Measurements from ENCODE around the gene SHC2. TPM values are rescaled to one million over a fixed set of nuclear protein-coding genes. Genes with fewer than 3 reads are reported as not detected.
"Not testable (repeated sequence)": the region's sequence is repeated elsewhere in the genome, so short reads cannot be mapped to it uniquely, and the experiment has no call there.

The SHC2 gene
- total RNA-seq, 1 experiment from 2014 or later: 2.4 TPM

GRCh38 chr19:384799-385169 lies 76.0 kb downstream of the SHC2 start:
- Histone ChIP-seq H3K36me3 (ENCODE audit: control insufficient read depth, insufficient read depth, low read length) (no peaks in the 10 kb centered on the region), H3K27me3 (replicated peaks; ENCODE audit: control insufficient read depth, insufficient read depth, low read length) (no peaks in the 10 kb centered on the region), H3K4me1 (no peaks in the 10 kb centered on the region), H3K9me3 (no peaks in the 10 kb centered on the region), H3K4me3 (ENCODE audit: low read depth, low read length) (no peak overlapping the region)
- Mint-ChIP-seq H3K9me3 (ENCODE audit: unreplicated experiment) (no peaks in the 10 kb centered on the region), H3K36me3 (ENCODE audit: insufficient read depth, unreplicated experiment) (no peaks in the 10 kb centered on the region), H3K4me1 (ENCODE audit: low read depth, unreplicated experiment) (no peaks in the 10 kb centered on the region), H3K27ac (ENCODE audit: unreplicated experiment) (no peak overlapping the region), H3K27me3 (ENCODE audit: insufficient read depth, unreplicated experiment) (no peaks in the 10 kb centered on the region), H3K4me3 (ENCODE audit: unreplicated experiment) (no peak overlapping the region)
- CTCF ChIA-PET: interaction anchor here (0.6 to 1.9 kb wide), 3 partner anchors 122 to 190 kb away, joined by 3 to 6 read pairs (median 3); no protein-coding TSS in a partner anchor
- POLR2A ChIA-PET: no interaction called here
- DNase-seq: no peak
- intact Hi-C loops (cut with micrococcal nuclease; ENCODE audit: unreplicated experiment): no loop called here
- no TSS peak for BruUV-seq (replicated peaks)
- TF ChIP-seq, protein P1, sequence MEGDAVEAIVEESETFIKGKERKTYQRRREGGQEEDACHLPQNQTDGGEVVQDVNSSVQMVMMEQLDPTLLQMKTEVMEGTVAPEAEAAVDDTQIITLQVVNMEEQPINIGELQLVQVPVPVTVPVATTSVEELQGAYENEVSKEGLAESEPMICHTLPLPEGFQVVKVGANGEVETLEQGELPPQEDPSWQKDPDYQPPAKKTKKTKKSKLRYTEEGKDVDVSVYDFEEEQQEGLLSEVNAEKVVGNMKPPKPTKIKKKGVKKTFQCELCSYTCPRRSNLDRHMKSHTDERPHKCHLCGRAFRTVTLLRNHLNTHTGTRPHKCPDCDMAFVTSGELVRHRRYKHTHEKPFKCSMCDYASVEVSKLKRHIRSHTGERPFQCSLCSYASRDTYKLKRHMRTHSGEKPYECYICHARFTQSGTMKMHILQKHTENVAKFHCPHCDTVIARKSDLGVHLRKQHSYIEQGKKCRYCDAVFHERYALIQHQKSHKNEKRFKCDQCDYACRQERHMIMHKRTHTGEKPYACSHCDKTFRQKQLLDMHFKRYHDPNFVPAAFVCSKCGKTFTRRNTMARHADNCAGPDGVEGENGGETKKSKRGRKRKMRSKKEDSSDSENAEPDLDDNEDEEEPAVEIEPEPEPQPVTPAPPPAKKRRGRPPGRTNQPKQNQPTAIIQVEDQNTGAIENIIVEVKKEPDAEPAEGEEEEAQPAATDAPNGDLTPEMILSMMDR (IDR thresholded peaks at IDR 0.05; ENCODE audit: insufficient read depth in 1 of 2, low read depth in 1 of 2, low read length in 1 of 2, severe bottlenecking in 1 of 2, unreplicated experiment in 1 of 2): no peak

DNA sequence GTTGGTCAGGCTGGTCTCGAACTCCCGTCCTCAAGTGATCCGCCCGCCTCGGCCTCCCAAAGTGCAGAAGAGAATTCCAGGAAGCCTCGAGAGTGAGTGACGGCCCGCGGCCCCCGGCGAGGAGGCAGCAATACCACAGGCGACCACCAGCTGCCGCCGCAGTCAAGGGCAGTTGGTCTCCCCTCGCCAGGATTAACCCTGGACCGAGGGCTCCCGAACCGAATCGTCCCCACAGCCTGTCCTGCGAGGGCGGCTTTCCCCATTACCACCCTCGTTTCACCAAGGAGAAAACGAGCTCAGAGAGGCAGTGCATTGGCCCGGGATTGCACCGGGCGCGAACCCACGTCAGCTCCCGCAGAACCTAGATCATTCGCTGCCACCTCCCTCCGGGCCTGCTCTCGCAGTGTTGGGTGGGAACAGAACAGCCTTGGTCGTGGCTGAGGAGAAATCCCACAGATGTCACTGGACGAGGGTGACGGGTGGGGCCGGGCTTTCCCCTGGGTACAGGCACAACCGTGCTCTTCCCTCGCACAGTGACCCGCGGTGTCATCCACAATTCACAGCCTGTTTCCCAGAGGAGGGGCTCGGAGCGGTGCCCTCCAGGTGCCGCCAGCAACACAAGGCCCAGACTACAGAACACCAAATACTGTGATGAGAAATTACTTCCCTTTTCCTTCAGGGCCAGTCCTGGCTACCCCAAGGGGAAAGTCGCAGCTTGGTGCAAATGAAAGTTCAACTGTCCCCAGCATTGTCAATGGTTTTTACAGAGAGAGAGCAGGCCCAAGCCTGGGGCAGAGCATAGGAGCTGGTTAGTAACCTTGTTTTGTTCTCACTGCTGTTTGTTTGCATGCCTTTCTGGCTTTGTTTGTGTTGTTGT lies 76.7 kb downstream of the SHC2 start:
- no peaks in the 10 kb centered on the region for H3K4me1 Mint-ChIP-seq (ENCODE audit: low read depth, unreplicated experiment)
- H3K27me3 ChIP-seq (replicated peaks; ENCODE audit: control insufficient read depth, insufficient read depth, low read length): no peaks in the 10 kb centered on the region
- no peak overlapping the region for H3K4me3 ChIP-seq (ENCODE audit: low read depth, low read length)
- DNase-seq: peak in 1 of 2 experiments; percentile 50
- no peak overlapping the region for H3K4me3 Mint-ChIP-seq (ENCODE audit: unreplicated experiment)
- no peaks in the 10 kb centered on the region for H3K27me3 Mint-ChIP-seq (ENCODE audit: insufficient read depth, unreplicated experiment)
- BruUV-seq (replicated peaks): no TSS peak
- intact Hi-C loops (cut with micrococcal nuclease; ENCODE audit: unreplicated experiment): no loop called here
- TF ChIP-seq, protein P1 (IDR thresholded peaks at IDR 0.05; ENCODE audit: insufficient read depth in 1 of 2, low read depth in 1 of 2, low read length in 1 of 2, severe bottlenecking in 1 of 2, unreplicated experiment in 1 of 2): peak; percentile 15 to 45
- H3K36me3 ChIP-seq (ENCODE audit: control insufficient read depth, insufficient read depth, low read length): no peaks in the 10 kb centered on the region
- H3K9me3 Mint-ChIP-seq (ENCODE audit: unreplicated experiment): no peaks in the 10 kb centered on the region
- no peaks in the 10 kb centered on the region for H3K36me3 Mint-ChIP-seq (ENCODE audit: insufficient read depth, unreplicated experiment)
- no peaks in the 10 kb centered on the region for H3K9me3 ChIP-seq
- no peak overlapping the region for H3K27ac Mint-ChIP-seq (ENCODE audit: unreplicated experiment)
- ChIA-PET POLR2A (no interaction called here), CTCF (interaction anchor here (0.6 to 1.9 kb wide), 3 partner anchors 122 to 191 kb away, joined by 3 to 6 read pairs (median 3); no protein-coding TSS in a partner anchor)
- no peaks in the 10 kb centered on the region for H3K4me1 ChIP-seq

- intact Hi-C loops (cut with micrococcal nuclease; ENCODE audit: unreplicated experiment): no loop called here
- no TSS peak for BruUV-seq (replicated peaks)
- POLR2A ChIA-PET: no interaction called here
These were observed 77.8 kb downstream of the SHC2 start for GRCh38 chr19:383040-383439.

DNA sequence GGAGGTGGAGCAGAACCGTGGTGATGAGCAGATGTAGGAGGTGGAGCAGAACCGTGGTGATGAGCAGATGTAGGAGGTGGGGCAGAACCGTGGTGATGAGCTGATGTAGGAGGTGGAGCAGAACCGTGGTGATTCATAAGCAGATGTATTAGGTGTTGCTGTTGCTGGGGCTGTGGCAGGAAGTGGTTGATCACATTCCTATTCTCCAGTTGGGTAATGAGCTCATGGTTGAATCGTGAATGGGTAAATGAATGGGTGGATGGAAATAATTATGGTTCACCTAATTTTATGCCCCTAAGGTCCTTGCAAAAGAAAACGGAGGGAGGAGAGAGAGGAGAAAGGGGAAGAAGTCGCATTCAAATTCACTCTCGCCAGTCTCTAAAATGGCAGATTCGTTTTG lies 78.3 kb downstream of the SHC2 start:
- H3K4me3 ChIP-seq (ENCODE audit: low read depth, low read length); H3K27ac Mint-ChIP-seq (ENCODE audit: unreplicated experiment); POLR2A ChIA-PET; H3K9me3 ChIP-seq; H3K9me3 Mint-ChIP-seq (ENCODE audit: unreplicated experiment); DNase-seq; H3K4me3 Mint-ChIP-seq (ENCODE audit: unreplicated experiment); H3K27me3 ChIP-seq (replicated peaks; ENCODE audit: control insufficient read depth, insufficient read depth, low read length); H3K27me3 Mint-ChIP-seq (ENCODE audit: insufficient read depth, unreplicated experiment); H3K36me3 Mint-ChIP-seq (ENCODE audit: insufficient read depth, unreplicated experiment); H3K4me1 ChIP-seq; H3K36me3 ChIP-seq (ENCODE audit: control insufficient read depth, insufficient read depth, low read length); BruUV-seq (replicated peaks); H3K4me1 Mint-ChIP-seq (ENCODE audit: low read depth, unreplicated experiment); intact Hi-C loops (cut with micrococcal nuclease; ENCODE audit: unreplicated experiment): not testable (repeated sequence)
- CTCF ChIA-PET: interaction anchor here (0.6 kb wide), 1 partner anchor 30 kb away, joined by 3 read pairs; no protein-coding TSS in a partner anchor

More at GRCh38 chr19:383040-383439, 77.8 kb downstream of the SHC2 start:
- peaks cover under 1% of the 10 kb centered on the region for H3K36me3 Mint-ChIP-seq (ENCODE audit: insufficient read depth, unreplicated experiment)
- no peaks in the 10 kb centered on the region for H3K9me3 Mint-ChIP-seq (ENCODE audit: unreplicated experiment)
- no peaks in the 10 kb centered on the region for H3K27me3 ChIP-seq (replicated peaks; ENCODE audit: control insufficient read depth, insufficient read depth, low read length)
- no peaks in the 10 kb centered on the region for H3K4me1 ChIP-seq
- no peak overlapping the region for H3K4me3 Mint-ChIP-seq (ENCODE audit: unreplicated experiment)
- no peaks in the 10 kb centered on the region for H3K36me3 ChIP-seq (ENCODE audit: control insufficient read depth, insufficient read depth, low read length)
- TF ChIP-seq, protein P1 (IDR thresholded peaks at IDR 0.05; ENCODE audit: insufficient read depth in 1 of 2, low read depth in 1 of 2, low read length in 1 of 2, severe bottlenecking in 1 of 2, unreplicated experiment in 1 of 2): no peak
- H3K27ac Mint-ChIP-seq (ENCODE audit: unreplicated experiment): no peak overlapping the region
- no peaks in the 10 kb centered on the region for H3K4me1 Mint-ChIP-seq (ENCODE audit: low read depth, unreplicated experiment)
- H3K27me3 Mint-ChIP-seq (ENCODE audit: insufficient read depth, unreplicated experiment): no peaks in the 10 kb centered on the region
- DNase-seq: no peak
- CTCF ChIA-PET: interaction anchor here (1.9 kb wide), 1 partner anchor 124 kb away, joined by 6 read pairs; no protein-coding TSS in a partner anchor
- H3K9me3 ChIP-seq: no peaks in the 10 kb centered on the region
- no peak overlapping the region for H3K4me3 ChIP-seq (ENCODE audit: low read depth, low read length)

DNA sequence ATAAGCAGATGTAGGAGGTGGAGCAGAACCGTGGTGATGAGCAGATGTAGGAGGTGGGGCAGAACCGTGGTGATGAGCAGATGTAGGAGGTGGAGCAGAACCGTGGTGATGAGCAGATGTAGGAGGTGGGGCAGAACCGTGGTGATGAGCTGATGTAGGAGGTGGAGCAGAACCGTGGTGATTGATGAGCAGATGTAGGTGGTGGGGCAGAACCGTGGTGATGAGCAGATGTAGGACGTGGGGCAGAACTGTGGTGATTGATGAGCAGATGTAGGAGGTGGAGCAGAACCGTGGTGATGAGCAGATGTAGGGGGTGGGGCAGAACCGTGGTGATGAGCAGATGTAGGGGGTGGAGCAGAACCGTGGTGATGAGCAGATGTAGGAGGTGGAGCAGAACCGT lies 78.9 kb downstream of the SHC2 start:
- H3K36me3 Mint-ChIP-seq (ENCODE audit: insufficient read depth, unreplicated experiment); H3K27ac Mint-ChIP-seq (ENCODE audit: unreplicated experiment); H3K9me3 Mint-ChIP-seq (ENCODE audit: unreplicated experiment); H3K4me1 ChIP-seq; H3K36me3 ChIP-seq (ENCODE audit: control insufficient read depth, insufficient read depth, low read length); intact Hi-C loops (cut with micrococcal nuclease; ENCODE audit: unreplicated experiment); H3K27me3 ChIP-seq (replicated peaks; ENCODE audit: control insufficient read depth, insufficient read depth, low read length); H3K27me3 Mint-ChIP-seq (ENCODE audit: insufficient read depth, unreplicated experiment); BruUV-seq (replicated peaks); H3K4me3 ChIP-seq (ENCODE audit: low read depth, low read length); H3K4me3 Mint-ChIP-seq (ENCODE audit: unreplicated experiment); POLR2A ChIA-PET; DNase-seq; H3K9me3 ChIP-seq; H3K4me1 Mint-ChIP-seq (ENCODE audit: low read depth, unreplicated experiment): not testable (repeated sequence)
- CTCF ChIA-PET: interaction anchor here (0.6 kb wide), 1 partner anchor 31 kb away, joined by 3 read pairs; no protein-coding TSS in a partner anchor
